T-helper 1 cell treated with Interleukin-12 subunit alpha and Interleukin-12 subunit beta and Interleukin-4 antibody, amounts not matched to agents 30 μg/mL and 1 μg/mL, for 36 hours (primary cell): ENCODE results near the gene HES3.

Experiments used
- H3K27ac Mint-ChIP-seq: one replicate; pipeline ENCODE4 v1.8.0; 2021; ENCODE audit warnings: mild to moderate bottlenecking, mixed read lengths
- H3K27me3 Mint-ChIP-seq: one replicate; pipeline ENCODE4 v1.8.0; 2021; ENCODE audit warnings: low read depth, mixed read lengths
- H3K36me3 Mint-ChIP-seq: one replicate; pipeline ENCODE4 v1.8.0; 2021; ENCODE audit warnings: low read depth, mixed read lengths
- H3K4me1 Mint-ChIP-seq: one replicate; pipeline ENCODE4 v1.8.0; 2021; ENCODE audit warnings: low read depth, mixed read lengths
- H3K4me3 Mint-ChIP-seq: one replicate; pipeline ENCODE4 v1.8.0; 2021; ENCODE audit warnings: mild to moderate bottlenecking, moderate library complexity, mixed read lengths
- H3K9me3 Mint-ChIP-seq: one replicate; pipeline ENCODE4 v1.8.0; 2021; ENCODE audit warnings: mixed read lengths

HES3 gene

DNA sequence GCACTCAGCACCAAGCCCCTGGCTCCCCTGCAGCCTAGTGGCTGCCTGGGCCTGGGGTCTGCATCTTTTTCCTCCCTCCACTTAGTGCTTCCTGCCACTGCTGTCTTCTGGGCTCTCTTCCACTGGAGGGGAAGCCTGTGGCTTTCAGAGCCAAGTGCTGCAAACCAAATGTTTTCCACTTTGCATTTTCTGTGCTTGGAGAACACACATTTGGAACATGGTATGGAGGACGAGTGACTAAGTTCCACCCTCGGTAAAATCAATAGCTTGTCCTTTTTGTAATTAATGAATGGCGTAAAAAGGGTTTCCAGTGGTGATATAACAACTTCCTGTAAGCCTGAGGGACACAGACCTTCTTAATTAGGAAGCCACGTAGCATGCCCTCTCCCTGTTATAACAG, 27.0 kb downstream of the HES3 start:
- Mint-ChIP-seq H3K9me3 (no peaks in the 10 kb centered on the region), H3K36me3 (no peaks in the 10 kb centered on the region)

DNA sequence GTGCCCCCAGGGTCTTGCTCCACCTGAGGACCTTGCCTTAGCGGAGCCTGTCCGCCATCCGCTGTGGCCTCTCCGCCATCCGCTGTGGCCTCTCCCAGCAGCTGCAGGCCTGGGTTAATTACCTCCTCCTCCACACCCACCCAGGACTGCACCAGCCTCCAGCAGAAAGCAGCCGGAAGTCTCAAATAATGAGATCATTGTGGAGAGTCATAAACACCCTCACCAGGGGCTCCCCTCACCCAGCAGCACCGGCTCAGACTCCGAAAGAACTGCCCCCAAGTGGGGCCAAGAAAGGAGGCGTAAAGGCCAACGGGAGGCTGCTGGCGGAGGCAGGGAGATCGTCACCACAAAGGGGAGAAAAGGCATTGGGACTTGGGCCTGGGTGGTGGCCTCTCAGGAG, 27.6 kb downstream of the HES3 start:
- Mint-ChIP-seq H3K27ac (no peak overlapping the region), H3K27me3 (no peaks in the 10 kb centered on the region), H3K4me3 (no peak overlapping the region), H3K36me3 (no peaks in the 10 kb centered on the region), H3K9me3 (no peaks in the 10 kb centered on the region), H3K4me1 (no peaks in the 10 kb centered on the region)

More for the DNA sequence above, 27.0 kb downstream of the HES3 start:
- Mint-ChIP-seq H3K4me1 (no peaks in the 10 kb centered on the region), H3K27ac (no peak overlapping the region), H3K27me3 (no peaks in the 10 kb centered on the region), H3K4me3 (no peak overlapping the region)

DNA sequence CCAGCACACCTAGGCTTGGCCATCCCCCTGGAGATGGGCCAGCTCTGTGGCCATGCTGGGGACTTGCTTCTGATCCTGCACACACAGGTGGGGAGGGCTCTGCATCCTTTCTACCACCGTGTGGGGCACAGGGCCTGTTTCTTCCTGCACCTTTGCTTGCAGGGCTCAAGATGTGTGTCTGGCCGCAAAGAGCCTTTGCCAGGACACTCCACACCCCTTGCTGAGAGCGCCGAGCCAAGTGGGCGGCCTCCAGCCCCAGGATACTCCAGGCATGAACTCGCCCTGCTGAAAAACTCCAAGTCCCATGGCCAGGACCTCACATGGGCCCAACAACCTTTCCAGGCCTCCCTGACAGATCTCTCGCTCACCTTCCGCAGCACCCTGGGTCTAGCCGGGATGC, 28.5 kb downstream of the HES3 start:
- no peaks in the 10 kb centered on the region for H3K27me3 Mint-ChIP-seq
- no peak overlapping the region for H3K27ac Mint-ChIP-seq
- no peaks in the 10 kb centered on the region for H3K36me3 Mint-ChIP-seq
- H3K4me1 Mint-ChIP-seq, result no peaks in the 10 kb centered on the region
- H3K9me3 Mint-ChIP-seq, result no peaks in the 10 kb centered on the region
- H3K4me3 Mint-ChIP-seq, result no peak overlapping the region

DNA sequence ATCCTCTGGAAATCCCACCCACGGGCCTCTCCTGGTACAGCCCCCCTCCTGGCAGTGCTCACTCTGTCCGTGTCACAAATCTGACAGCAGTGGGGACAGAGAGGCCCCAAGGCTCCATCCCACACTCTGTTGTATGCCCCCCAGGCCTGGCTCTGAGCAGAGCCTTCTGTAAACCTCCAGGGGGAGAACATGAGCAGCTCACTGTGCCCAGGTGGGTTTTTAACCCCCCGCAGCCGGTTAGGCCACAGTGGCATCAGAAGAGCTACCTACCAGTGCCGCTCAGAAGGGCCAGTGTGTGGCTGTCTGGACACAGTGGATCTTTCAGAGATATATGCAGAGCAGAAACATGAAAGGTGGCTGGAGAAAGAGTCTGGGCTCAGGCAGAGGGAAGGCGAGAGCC, 28.9 kb downstream of the HES3 start:
- H3K4me1 Mint-ChIP-seq, result no peaks in the 10 kb centered on the region
- no peaks in the 10 kb centered on the region for H3K27me3 Mint-ChIP-seq
- no peaks in the 10 kb centered on the region for H3K9me3 Mint-ChIP-seq
- H3K27ac Mint-ChIP-seq, result no peak overlapping the region
- no peak overlapping the region for H3K4me3 Mint-ChIP-seq
- no peaks in the 10 kb centered on the region for H3K36me3 Mint-ChIP-seq

DNA sequence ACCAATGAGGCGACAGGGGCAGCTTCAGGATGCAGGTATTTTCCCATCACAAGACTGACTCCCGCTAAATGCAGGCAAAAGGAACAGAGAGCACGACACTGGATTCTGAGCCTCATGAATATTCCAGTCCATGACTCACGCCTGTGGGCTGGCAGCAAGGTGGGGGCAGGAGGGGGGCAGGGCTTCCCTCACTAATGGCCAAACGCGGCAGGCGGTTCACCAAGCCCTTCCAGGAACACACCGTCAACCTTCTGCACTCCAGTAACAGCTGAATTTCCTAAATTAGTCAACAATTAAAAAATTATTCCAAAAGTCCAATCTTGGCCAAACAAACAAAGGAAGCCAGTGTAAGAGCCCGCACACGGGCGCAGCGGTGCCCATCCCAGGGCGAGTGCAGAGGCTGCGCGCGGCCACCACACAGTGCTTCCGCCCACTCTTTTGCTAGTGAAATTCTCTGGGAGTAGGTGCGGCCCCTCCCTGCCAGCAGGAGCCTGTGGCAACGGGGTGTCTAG, 29.5 kb downstream of the HES3 start:
- H3K27ac Mint-ChIP-seq, result no peak overlapping the region
- no peaks in the 10 kb centered on the region for H3K9me3 Mint-ChIP-seq
- no peaks in the 10 kb centered on the region for H3K27me3 Mint-ChIP-seq
- H3K4me3 Mint-ChIP-seq, result no peak overlapping the region
- H3K4me1 Mint-ChIP-seq, result no peaks in the 10 kb centered on the region
- H3K36me3 Mint-ChIP-seq, result no peaks in the 10 kb centered on the region

DNA sequence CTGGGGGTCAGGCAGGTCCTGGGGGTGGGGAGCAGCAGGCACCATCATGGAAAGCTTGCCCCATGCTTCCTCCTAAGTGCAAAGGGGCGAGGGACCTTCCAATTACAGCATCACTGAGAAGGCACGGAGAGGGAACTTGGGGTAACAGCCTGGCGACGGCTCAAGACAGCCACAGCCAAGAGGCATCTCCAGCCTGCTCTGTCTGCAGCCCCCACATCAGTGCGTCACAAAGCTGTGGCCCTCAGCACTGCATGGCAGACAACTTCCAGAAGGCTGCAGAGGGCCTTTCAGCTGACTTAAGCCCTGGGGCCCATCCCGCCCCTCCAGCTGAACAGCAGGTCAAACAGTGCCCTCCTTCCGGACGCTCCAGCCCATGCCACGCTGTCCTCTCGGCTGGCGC, 30.1 kb downstream of the HES3 start:
- Mint-ChIP-seq H3K9me3 (no peaks in the 10 kb centered on the region), H3K27ac (no peak overlapping the region), H3K4me1 (no peaks in the 10 kb centered on the region), H3K27me3 (no peaks in the 10 kb centered on the region), H3K36me3 (no peaks in the 10 kb centered on the region), H3K4me3 (no peak overlapping the region)

DNA sequence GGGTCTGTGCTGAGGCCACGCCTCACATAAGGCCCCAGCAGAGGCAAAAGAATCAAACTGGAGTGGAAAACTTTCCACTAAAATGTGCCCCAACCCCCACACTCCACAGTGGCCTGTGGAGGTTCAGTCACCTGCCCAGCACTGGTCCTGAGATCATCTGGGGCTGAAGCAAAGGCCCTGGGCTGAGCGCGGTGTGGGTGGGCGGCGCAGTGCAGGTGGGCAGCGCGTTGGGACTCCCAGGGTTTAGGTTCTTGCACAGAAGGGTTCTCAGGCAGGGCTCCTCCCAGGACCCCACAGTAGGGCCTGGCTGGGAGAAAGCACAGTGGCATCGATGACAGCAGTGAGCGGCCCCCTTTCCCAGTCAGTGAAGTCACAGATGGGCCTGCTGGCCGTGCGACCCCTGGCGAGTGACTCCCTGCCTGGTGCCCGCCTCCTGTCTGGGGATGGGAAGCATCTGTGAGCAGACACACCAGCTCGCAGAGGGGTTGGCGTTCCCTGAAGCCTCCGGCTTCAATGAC, 30.7 kb downstream of the HES3 start:
- H3K36me3 Mint-ChIP-seq, result no peaks in the 10 kb centered on the region
- no peak overlapping the region for H3K27ac Mint-ChIP-seq
- H3K4me3 Mint-ChIP-seq, result no peak overlapping the region
- no peaks in the 10 kb centered on the region for H3K4me1 Mint-ChIP-seq
- H3K9me3 Mint-ChIP-seq, result no peaks in the 10 kb centered on the region
- H3K27me3 Mint-ChIP-seq, result no peaks in the 10 kb centered on the region

DNA sequence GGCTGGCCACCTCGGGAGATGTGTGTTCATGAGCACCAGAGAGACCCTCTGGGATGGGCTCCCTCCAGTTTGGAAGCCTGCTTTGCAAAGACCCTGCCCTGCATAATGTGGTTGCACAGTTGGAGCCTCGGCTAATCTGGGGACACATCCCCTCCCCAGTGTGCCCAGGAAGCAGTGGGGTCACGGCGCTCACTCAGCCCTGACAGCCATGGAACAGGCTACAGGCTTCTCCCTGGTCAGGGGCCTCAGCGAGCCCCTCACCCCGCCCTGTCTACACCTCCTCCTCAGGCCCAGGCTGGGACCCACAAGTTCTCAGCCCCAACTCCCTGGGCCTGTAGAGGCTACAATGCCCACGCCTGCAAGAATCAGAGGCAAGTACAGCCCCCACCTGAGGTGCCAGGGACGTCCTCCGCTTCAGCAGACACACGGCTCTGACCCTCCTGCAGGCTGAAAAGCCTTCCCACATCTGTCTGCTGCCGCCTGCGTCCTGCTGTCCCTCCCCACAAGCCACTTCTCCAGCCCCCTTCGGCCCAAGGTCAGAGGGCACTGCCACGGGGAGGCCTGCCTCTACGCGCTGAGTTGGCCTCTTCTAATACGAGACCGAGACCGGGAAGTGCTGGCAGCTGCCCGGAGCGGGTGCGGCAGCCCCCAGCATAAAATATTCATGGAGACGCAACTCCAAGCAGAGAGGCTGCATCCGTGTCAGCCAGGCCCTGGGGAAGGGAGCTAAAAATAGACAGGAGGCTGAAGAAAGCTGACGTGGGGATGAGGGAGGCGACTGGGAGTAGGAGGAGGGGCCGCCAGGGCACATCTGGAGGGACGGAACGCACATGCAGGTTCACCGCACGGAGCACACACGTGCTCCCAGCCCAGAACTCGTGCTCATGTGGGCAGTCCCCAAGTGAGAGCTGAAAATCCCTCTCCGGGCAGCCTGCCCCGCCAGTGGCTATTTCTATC, 32.1 kb downstream of the HES3 start:
- Mint-ChIP-seq H3K4me1 (no peaks in the 10 kb centered on the region), H3K36me3 (no peaks in the 10 kb centered on the region), H3K9me3 (no peaks in the 10 kb centered on the region)

DNA sequence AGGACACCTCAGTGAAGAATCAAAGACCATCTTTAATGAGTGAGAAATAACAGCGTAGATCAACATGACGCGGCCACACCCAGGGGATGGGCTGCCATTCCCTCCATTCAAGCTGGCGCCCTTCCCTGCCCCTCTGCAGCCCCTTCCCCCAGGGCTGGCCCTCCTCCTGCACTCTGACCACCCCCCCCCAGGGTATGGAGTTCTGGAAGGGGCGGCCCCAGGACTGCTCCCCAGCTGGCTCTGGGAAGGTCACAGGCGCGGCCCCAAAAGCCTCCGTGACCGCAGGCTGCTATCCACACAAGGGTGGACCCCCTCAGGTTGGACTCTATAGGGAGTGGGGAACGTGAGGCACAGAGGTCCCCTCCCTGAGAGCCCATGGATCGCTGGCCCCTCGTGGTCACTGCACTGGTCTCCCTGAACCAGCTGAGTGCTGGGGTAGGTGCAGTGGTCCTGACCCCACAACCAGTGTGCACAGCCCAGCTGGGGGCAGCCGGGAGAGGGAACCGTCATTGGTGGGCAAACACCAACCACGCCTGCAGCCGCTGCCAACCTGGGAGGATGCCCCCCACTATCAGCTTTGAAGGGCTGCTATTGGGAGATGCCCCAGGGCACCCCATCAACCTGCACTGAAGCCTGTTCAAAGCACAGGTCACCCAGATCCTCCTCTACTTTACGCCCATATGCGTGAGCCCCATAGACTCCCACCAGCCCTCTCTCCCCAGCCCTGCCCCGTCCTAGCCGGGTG, 33.0 kb downstream of the HES3 start:
- no peak overlapping the region for H3K4me3 Mint-ChIP-seq
- no peaks in the 10 kb centered on the region for H3K4me1 Mint-ChIP-seq
- no peak overlapping the region for H3K27ac Mint-ChIP-seq
- no peaks in the 10 kb centered on the region for H3K27me3 Mint-ChIP-seq
- no peaks in the 10 kb centered on the region for H3K9me3 Mint-ChIP-seq
- H3K36me3 Mint-ChIP-seq, result no peaks in the 10 kb centered on the region

More for the DNA sequence above, 32.1 kb downstream of the HES3 start:
- no peak overlapping the region for H3K4me3 Mint-ChIP-seq
- H3K27me3 Mint-ChIP-seq, result no peaks in the 10 kb centered on the region
- H3K27ac Mint-ChIP-seq, result no peak overlapping the region

DNA sequence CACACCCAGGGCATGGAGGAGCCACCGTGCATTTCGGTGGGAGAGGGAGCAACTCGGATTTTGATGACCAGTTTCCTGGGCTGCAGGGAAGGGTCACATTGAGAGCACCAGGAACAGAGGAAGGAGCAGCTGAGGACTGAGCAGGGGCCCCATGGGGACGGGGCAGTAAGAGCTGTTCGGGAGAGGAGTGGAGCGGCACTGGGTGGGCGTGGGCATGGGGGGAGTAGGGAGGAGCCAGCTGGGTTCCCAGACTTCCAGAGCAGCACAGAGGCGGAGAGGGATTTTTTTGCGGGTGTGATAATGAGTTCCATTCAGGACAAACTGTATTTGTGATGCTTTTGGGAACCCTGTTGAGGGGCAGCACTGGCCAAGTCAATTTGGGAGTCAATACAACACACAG, 34.3 kb downstream of the HES3 start:
- Mint-ChIP-seq H3K4me1 (no peaks in the 10 kb centered on the region), H3K27ac (no peak overlapping the region), H3K4me3 (no peak overlapping the region), H3K36me3 (no peaks in the 10 kb centered on the region), H3K27me3 (no peaks in the 10 kb centered on the region), H3K9me3 (no peaks in the 10 kb centered on the region)

DNA sequence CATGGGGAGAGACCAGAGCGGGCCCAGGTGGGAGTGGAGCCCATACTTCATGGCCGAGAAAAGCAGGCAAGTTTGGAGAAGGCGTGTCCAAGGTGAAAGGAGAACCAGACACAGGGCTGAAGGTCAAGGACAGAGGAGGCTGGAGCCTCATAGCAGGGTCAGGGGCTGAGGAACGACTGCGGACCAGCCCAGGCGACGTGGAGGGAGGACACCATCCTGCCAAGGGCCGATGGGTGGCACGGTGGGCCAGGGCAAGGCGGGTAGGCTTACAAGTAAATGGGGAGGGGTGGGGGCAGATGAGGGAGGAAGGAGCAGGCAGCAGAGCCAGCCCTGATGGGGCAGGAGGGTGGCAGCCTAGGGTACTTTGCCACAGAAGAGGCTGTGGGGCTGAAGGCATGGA, 35.1 kb downstream of the HES3 start:
- no peaks in the 10 kb centered on the region for H3K9me3 Mint-ChIP-seq
- H3K27ac Mint-ChIP-seq, result no peak overlapping the region
- no peaks in the 10 kb centered on the region for H3K27me3 Mint-ChIP-seq
- no peaks in the 10 kb centered on the region for H3K36me3 Mint-ChIP-seq
- H3K4me3 Mint-ChIP-seq, result no peak overlapping the region
- no peaks in the 10 kb centered on the region for H3K4me1 Mint-ChIP-seq

DNA sequence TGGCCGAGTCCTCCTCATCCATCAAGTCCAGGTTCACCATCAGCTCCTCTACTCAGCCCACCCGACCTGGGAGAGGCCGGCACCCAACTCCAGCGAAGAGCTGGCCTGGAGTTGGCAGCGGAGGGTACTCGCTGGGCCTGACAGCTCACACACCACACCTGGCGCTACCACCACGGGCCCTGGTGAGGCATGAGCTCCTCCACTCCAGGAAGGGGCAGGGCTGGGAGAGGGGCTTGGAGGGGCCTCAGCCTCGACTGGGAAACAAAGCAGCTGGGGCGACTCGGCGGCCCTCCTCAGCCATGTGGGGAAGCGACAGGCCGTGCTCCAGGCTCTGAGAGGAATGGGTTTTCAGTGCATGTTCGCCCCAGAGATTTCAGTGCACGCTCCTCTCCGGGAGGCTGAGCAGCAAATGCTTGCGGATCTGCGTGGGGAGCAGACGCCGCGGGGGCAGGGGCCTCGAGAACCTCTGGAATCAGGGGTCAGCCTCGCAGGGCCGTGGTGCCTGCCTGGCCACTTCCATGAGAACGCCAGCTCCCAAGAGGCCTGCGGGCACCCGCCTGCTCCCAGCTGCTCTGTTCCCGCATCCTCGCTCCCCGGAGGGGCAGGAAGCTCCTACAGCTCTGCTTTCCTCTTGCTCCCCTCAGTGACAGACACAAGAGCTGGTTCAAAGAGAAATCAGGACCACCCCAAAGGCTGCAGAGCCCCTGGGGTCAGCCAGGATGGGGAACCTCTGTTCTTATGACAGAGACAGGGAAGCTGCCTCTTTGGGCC, 35.8 kb downstream of the HES3 start:
- H3K4me1 Mint-ChIP-seq, result no peaks in the 10 kb centered on the region
- H3K27ac Mint-ChIP-seq, result no peak overlapping the region
- no peaks in the 10 kb centered on the region for H3K36me3 Mint-ChIP-seq
- H3K27me3 Mint-ChIP-seq, result no peaks in the 10 kb centered on the region
- H3K9me3 Mint-ChIP-seq, result no peaks in the 10 kb centered on the region
- no peak overlapping the region for H3K4me3 Mint-ChIP-seq

DNA sequence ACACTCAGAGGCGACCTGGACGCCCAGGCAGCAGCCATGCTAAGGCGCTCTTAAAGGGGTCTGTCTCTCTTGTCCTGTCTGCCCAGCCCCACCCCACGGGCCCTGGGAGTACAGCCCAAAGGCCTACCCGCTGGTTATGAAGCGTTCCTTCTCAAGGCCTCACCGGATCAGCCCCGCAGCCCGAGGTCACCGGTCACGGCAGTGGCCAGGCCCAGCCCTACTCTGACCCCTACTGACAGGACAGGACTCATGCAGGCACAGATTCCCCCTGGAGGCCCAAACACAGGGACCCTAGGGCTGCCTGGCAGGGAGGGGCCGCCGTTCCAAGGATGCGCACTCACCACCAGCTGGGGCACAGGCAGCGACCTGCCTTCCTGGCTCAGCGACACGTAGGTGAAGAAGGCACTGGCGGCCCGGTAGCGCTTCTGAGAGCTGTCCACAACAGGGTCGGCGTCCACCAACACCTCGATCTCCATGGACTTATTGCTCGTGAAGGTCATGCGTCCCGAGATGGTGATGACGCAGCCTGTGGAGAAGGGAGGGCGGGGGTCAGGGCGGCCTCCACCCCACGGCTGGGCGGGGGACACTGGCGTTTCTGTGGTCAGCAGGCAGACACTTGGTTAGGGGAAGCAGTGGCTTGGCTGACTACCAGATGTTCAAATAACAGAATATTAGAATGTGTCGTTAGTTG, 36.9 kb downstream of the HES3 start:
- Mint-ChIP-seq H3K4me3 (no peak overlapping the region), H3K9me3 (no peaks in the 10 kb centered on the region), H3K27ac (no peak overlapping the region), H3K36me3 (no peaks in the 10 kb centered on the region), H3K4me1 (no peaks in the 10 kb centered on the region), H3K27me3 (no peaks in the 10 kb centered on the region)
